ENCODE measurements around the gene EXOC2.

DNA sequence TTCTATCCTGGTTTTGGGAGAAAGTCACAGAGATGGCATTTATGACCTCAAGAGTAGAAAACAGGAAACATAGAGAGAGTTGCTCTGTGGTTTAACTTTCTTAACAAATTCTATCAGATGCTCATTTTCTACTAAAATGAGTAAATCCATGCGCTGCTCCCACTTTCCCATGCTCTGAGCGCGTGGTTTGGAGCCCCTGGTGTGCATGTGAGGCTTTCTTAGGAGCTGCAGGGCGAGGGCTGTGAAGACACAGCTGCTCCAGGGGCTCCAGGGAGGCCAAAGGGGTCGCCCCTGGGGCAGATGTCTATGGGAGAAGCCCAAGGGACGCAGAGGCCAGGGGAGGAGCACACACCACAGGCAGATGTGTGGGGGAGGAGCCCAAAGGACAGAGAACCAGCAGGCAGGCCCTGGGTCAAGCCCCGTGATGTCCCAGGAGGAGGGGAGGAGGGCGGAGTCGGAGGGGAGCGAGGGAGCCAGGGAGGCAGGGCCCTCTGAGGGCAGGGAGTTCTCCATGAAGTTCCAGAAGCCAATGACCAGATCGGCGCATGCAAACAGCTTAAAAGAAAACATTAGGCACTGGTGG, 178.5 kb downstream of the EXOC2 start:
- TF ChIP-seq POLR2A (IDR thresholded peaks at IDR 0.05) (no peak), POLR2AphosphoS5 (IDR thresholded peaks at IDR 0.05) (no peak)
- TF ChIP-seq, protein P1, sequence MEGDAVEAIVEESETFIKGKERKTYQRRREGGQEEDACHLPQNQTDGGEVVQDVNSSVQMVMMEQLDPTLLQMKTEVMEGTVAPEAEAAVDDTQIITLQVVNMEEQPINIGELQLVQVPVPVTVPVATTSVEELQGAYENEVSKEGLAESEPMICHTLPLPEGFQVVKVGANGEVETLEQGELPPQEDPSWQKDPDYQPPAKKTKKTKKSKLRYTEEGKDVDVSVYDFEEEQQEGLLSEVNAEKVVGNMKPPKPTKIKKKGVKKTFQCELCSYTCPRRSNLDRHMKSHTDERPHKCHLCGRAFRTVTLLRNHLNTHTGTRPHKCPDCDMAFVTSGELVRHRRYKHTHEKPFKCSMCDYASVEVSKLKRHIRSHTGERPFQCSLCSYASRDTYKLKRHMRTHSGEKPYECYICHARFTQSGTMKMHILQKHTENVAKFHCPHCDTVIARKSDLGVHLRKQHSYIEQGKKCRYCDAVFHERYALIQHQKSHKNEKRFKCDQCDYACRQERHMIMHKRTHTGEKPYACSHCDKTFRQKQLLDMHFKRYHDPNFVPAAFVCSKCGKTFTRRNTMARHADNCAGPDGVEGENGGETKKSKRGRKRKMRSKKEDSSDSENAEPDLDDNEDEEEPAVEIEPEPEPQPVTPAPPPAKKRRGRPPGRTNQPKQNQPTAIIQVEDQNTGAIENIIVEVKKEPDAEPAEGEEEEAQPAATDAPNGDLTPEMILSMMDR (IDR thresholded peaks at IDR 0.05 in 8 of 11, conservative IDR thresholded peaks at IDR 0.05 in 3 of 11) = no peak

Data from spleen (tissue), 7 donors.